Measurements from ENCODE around the gene SERINC2. TPM values are rescaled to one million over a fixed set of nuclear protein-coding genes. Genes with fewer than 3 reads are reported as not detected.

SERINC2 gene
- total RNA-seq, 1 donor from 2014 or later = 21.4 TPM

DNA sequence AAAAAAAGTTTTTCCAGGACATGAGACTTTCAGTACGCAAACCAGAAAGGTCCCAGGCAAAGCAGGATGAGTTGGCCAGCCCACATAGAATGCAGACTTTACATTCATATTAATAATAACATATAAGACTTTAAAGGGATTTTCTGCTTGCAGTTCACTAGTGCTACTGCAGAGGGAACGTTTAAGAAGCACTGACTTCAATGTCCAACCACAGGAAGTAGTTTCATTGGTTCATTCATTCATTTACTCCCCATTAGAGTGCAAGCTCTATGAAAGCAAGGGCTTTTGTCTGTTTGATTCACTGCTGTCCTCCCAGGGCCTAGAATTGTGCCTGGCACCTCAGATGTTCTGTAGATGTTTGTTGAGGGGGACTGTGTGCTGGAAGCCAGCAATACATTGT is 11.8 kb upstream of the SERINC2 start:
- no peak overlapping the region for H3K27ac Mint-ChIP-seq (ENCODE audit: unreplicated experiment)
- TF ChIP-seq, protein P1, sequence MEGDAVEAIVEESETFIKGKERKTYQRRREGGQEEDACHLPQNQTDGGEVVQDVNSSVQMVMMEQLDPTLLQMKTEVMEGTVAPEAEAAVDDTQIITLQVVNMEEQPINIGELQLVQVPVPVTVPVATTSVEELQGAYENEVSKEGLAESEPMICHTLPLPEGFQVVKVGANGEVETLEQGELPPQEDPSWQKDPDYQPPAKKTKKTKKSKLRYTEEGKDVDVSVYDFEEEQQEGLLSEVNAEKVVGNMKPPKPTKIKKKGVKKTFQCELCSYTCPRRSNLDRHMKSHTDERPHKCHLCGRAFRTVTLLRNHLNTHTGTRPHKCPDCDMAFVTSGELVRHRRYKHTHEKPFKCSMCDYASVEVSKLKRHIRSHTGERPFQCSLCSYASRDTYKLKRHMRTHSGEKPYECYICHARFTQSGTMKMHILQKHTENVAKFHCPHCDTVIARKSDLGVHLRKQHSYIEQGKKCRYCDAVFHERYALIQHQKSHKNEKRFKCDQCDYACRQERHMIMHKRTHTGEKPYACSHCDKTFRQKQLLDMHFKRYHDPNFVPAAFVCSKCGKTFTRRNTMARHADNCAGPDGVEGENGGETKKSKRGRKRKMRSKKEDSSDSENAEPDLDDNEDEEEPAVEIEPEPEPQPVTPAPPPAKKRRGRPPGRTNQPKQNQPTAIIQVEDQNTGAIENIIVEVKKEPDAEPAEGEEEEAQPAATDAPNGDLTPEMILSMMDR (conservative IDR thresholded peaks at IDR 0.05) = peak; percentile 22
- no peaks in the 10 kb centered on the region for H3K36me3 Mint-ChIP-seq (ENCODE audit: low read depth)
- no peaks in the 10 kb centered on the region for H3K9me3 Mint-ChIP-seq
- H3K4me1 Mint-ChIP-seq = peaks cover 13% of the 10 kb centered on the region
- no peak for DNase-seq (ENCODE audit: low read depth, low spot score)
- H3K27me3 Mint-ChIP-seq (ENCODE audit: low read depth) = no peaks in the 10 kb centered on the region
- H3K4me3 Mint-ChIP-seq = no peak overlapping the region

DNA sequence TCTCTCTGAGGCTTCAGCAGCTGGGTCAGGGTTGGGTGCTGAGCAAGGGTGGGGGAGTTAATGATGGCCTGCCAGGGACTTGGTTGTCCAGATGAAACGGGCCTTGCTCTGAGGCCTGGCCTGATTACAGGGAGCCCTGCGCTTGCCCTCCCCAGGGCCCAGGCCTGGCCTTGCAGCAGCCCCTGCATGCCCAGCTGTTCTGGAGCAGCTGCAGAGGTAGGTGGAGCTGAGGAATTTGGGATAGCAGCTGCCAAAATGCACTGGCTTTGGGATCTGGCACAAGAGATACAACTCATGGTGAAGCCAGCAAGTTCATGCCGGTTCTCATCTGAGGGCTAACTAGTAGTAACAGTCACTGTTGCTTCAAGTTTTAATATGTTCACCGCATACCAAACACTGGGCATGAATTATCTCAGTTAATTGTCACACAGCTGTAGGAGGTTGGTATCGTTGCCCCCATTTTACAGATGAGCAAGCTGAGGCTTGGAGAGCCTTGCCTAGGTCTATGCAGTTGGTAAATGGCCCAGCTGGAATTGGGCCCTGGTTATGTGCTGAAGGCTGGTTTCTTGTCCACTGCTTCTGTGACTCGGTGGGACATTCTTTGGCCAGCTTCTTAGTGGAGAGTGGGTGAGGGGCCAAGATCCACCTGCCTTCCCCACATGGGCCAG is 7.3 kb upstream of the SERINC2 start:
- DNase-seq (ENCODE audit: low read depth, low spot score) = no peak
- H3K4me3 Mint-ChIP-seq = no peak overlapping the region
- H3K27ac Mint-ChIP-seq (ENCODE audit: unreplicated experiment) = no peak overlapping the region
- no peaks in the 10 kb centered on the region for H3K36me3 Mint-ChIP-seq (ENCODE audit: low read depth)
- H3K27me3 Mint-ChIP-seq (ENCODE audit: low read depth) = no peaks in the 10 kb centered on the region
- H3K4me1 Mint-ChIP-seq = peaks cover 6% of the 10 kb centered on the region
- TF ChIP-seq, protein P1 (conservative IDR thresholded peaks at IDR 0.05) = no peak
- no peaks in the 10 kb centered on the region for H3K9me3 Mint-ChIP-seq

DNA sequence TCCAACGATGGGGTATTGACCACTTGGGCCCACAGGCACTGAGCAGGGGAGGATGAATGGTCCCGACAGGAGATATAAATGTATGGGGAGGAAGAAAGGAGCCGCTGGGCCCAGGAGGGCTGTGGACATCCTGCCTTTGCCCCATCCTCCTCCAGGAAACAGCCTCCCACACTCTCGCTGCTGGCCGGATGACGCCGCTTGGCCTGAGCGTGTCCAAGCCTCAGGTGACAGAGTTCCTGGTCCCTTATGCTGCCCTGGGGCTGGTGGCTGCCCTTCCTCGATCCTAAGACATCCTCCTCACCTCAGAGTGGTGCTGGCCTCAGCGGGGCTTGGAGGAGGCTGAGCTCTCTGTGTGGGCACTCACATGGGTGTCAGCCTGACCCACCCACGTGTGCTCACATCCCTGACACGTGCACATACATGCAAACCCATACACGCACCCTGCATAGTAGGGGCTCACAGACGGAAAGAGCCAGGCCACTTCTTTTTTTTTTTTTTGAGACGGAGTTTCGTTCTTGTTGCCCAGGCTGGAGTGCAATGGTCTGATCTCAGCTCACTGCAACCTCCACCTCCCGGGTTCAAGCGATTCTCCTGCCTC is 5.9 kb upstream of the SERINC2 start:
- Mint-ChIP-seq H3K27me3 (ENCODE audit: low read depth) (peaks cover 7% of the 10 kb centered on the region), H3K4me1 (peaks cover 11% of the 10 kb centered on the region), H3K9me3 (no peaks in the 10 kb centered on the region), H3K4me3 (no peak overlapping the region), H3K36me3 (ENCODE audit: low read depth) (no peaks in the 10 kb centered on the region), H3K27ac (ENCODE audit: unreplicated experiment) (no peak overlapping the region)
- TF ChIP-seq, protein P1 (conservative IDR thresholded peaks at IDR 0.05) = no peak
- no peak for DNase-seq (ENCODE audit: low read depth, low spot score)

DNA sequence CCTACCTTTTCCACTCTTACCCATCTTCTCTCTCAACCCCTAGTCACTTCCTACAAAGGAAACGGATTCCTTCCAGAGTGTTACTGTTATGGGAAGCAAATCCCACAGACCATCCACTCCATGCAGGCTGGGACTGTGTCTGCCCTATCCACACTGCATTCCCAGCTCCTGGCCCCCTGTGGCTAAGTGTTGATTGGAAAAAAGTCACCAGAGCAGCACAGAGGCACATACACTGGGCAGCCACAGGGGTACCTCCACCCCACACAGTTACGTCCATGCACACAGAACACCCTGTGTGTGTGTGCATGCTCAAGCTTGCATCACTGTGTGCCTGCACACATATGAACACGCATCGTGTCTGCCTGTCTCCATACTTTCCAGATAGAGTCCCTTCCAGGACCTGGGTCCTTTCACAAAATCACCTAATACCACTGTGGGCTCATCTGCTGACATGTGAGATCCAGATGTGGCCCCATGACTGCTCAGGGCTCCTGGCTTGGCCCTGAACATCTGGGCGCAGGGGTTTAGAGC is 4.2 kb upstream of the SERINC2 start:
- H3K4me3 Mint-ChIP-seq = no peak overlapping the region

DNA sequence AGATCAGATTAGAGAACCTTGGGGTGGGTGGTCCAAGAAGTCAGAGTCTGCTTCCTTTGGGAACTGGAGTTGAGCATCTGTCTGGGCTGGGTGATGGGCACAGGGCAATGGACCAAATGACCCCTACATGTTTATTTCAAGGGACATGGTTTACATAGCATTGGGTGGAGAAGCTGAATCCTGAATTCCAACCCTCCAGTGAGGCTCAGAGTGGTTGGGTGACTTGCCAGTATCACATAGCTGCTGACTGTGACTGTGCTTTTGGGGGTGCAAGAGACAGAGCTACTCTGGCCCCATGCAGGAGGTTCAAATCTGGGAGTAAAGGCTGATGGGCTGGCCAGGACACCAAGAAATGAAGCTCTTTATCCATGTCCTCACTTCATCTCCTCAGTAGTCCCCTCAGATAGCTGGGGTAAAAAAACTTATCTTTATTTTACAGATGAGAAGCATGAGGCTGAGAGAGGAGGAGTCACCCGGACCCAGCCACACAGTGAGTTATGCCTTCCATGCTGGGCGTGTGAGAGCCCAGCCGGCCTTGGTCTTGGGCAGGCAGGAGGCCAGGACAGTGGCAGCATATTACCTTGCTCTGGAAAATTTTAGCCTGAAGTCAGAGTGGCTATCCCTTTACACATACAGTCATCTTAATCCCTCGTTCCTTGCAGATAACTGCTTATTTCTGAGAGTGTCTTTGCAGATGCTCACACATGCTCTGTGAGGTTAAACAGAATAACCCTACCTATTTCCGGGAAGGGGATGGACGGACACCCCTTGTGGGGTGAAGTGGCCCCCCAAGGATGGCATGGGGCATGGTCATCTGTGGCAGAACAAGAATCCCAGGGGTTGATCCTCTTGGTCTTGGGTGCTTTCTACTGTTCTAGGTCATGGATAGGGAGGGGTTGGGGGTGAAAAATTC is 2.8 kb upstream of the SERINC2 start:
- Mint-ChIP-seq H3K9me3 (no peaks in the 10 kb centered on the region), H3K36me3 (ENCODE audit: low read depth) (no peaks in the 10 kb centered on the region), H3K27me3 (ENCODE audit: low read depth) (peaks cover 13% of the 10 kb centered on the region), H3K4me1 (peaks cover 35% of the 10 kb centered on the region), H3K4me3 (peak overlapping the region; percentile 85), H3K27ac (ENCODE audit: unreplicated experiment) (no peak overlapping the region)
- TF ChIP-seq, protein P1 (conservative IDR thresholded peaks at IDR 0.05) = no peak
- DNase-seq (ENCODE audit: low read depth, low spot score) = no peak

More for the DNA sequence above, 4.2 kb upstream of the SERINC2 start:
- no peaks in the 10 kb centered on the region for H3K36me3 Mint-ChIP-seq (ENCODE audit: low read depth)
- DNase-seq (ENCODE audit: low read depth, low spot score) = no peak
- no peaks in the 10 kb centered on the region for H3K9me3 Mint-ChIP-seq
- H3K4me1 Mint-ChIP-seq = peaks cover 22% of the 10 kb centered on the region
- H3K27ac Mint-ChIP-seq (ENCODE audit: unreplicated experiment) = no peak overlapping the region
- TF ChIP-seq, protein P1 (conservative IDR thresholded peaks at IDR 0.05) = no peak
- peaks cover 13% of the 10 kb centered on the region for H3K27me3 Mint-ChIP-seq (ENCODE audit: low read depth)

All from neural crest cell (in vitro differentiated cells).